Smooth muscle cell (in vitro differentiated cells): ENCODE measurements around the gene UNC45B. TPM values are rescaled to one million over a fixed set of nuclear protein-coding genes. Genes with fewer than 3 reads are reported as not detected.

Experiments used
- DNase-seq: peaks from one replicate; lab custom pipeline; 2025; ENCODE audit not compliant: unreplicated experiment; lab: John Stamatoyannopoulos, UW
- H2AFZ ChIP-seq: fragments of 200-600 bp; sonication (generic); 2 replicates; pipeline ENCODE4 v1.6.0; 2016; ENCODE audit warnings: antibody characterized with exemption, low read depth, mild to moderate bottlenecking
- H3F3A ChIP-seq: fragments of 200-600 bp; sonication (generic); 2 replicates; pipeline ENCODE4 v1.6.0; 2017; ENCODE audit warnings: antibody characterized with exemption, low read depth
- H3K27ac ChIP-seq: fragments of 200-600 bp; sonication (generic); 2 replicates; pipeline ENCODE4 v1.5.1; 2016; ENCODE audit warnings: low read depth, mild to moderate bottlenecking
- H3K27me3 ChIP-seq: fragments of 200-600 bp; sonication (generic); 2 replicates; pipeline ENCODE4 v1.6.1; 2016; ENCODE audit warnings: low read depth, mild to moderate bottlenecking
- H3K36me3 ChIP-seq: fragments of 200-600 bp; sonication (generic); 2 replicates; pipeline ENCODE4 v1.5.1; 2016; ENCODE audit warnings: low read depth
- H3K4me1 ChIP-seq: fragments of 200-600 bp; sonication (generic); 2 replicates; pipeline ENCODE4 v1.5.1; 2016; ENCODE audit warnings: low read depth
- H3K4me2 ChIP-seq: fragments of 200-600 bp; sonication (generic); 2 replicates; pipeline ENCODE4 v1.6.0; 2016; ENCODE audit warnings: mild to moderate bottlenecking
- H3K4me3 ChIP-seq: fragments of 200-600 bp; sonication (generic); 2 replicates; pipeline ENCODE4 v1.5.1; 2016; ENCODE audit warnings: mild to moderate bottlenecking
- H3K79me2 ChIP-seq: fragments of 200-600 bp; sonication (generic); 2 replicates; pipeline ENCODE4 v1.6.0; 2016; ENCODE audit warnings: low read depth, mild to moderate bottlenecking
- H3K9ac ChIP-seq: fragments of 200-600 bp; sonication (generic); 2 replicates; pipeline ENCODE4 v1.6.0; 2016; ENCODE audit warnings: low read depth
- H3K9me3 ChIP-seq: fragments of 200-600 bp; sonication (generic); replicated peaks from 2 replicates; pipeline ENCODE4 v1.5.1; 2016; ENCODE audit warnings: low read depth
- H4K20me1 ChIP-seq: fragments of 200-600 bp; sonication (generic); 2 replicates; pipeline ENCODE4 v1.6.0; 2016; ENCODE audit warnings: low read depth
- CTCF ChIP-seq: fragments of 200-600 bp; sonication (generic); IDR thresholded peaks from 2 replicates; pipeline ENCODE4 v1.5.1; 2017; ENCODE audit warnings: borderline replicate concordance, mild to moderate bottlenecking, antibody characterized with exemption; ENCODE audit not compliant: insufficient read depth, poor library complexity, severe bottlenecking
- WGBS: methylation state at CpG from one replicate; pipeline ENCODE4 v1.1.7; 2016; ENCODE audit warnings: low lambda C conversion rate; 5-methylcytosine and 5-hydroxymethylcytosine counted together
- polyA plus RNA-seq: library from polyadenylated mRNA; unstranded; fragments of >200 nt; fragmentation: Nextera tagmentation; extraction: Ambion mirVana; gene quantifications from 2 replicates; pipeline ENCODE4 v1.2.1, GENCODE V29; 2016
- total RNA-seq: library from RNA; depleted of rRNA; stranded (reverse); fragments of >200 nt; gene quantifications from 2 replicates; pipeline ENCODE4 v1.2.3, GENCODE V29; 2014

UNC45B gene
- total and polyA plus RNA-seq, 2 experiments from 2014 or later = not detected

DNA sequence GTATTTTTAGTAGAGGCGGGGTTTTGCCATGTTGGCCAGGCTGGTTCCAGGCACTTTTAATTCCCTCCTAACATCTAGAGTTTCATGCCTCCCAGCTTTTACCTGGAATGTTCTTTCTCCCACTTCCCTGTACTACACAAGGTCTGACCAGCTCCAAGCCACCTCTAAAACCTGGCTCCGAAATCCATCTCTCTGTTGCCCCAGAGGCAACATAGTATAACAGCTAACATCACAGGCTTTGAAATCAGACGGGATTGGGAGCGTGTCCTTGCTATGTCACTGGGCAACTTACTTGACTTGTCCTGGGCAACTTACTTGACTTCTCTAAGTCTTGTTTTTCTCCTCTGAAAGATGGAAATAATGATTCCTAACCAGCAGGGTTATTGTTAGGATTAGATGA, 15.1 kb downstream of the UNC45B start:
- no peaks in the 10 kb centered on the region for H3F3A ChIP-seq
- no peak overlapping the region for H3K9ac ChIP-seq
- H3K36me3 ChIP-seq = no peaks in the 10 kb centered on the region
- DNase-seq = no peak
- no peak overlapping the region for H3K27ac ChIP-seq
- no peaks in the 10 kb centered on the region for H4K20me1 ChIP-seq
- H3K9me3 ChIP-seq = no peaks in the 10 kb centered on the region
- peaks cover 4% of the 10 kb centered on the region for H3K27me3 ChIP-seq
- H3K4me3 ChIP-seq = no peak overlapping the region
- no peaks in the 10 kb centered on the region for H3K79me2 ChIP-seq
- 90% methylated on average over 4 of the region's 4 CpGs for WGBS
- no peak for TF ChIP-seq CTCF
- H2AFZ ChIP-seq = no peak overlapping the region
- H3K4me1 ChIP-seq = no peaks in the 10 kb centered on the region
- no peak overlapping the region for H3K4me2 ChIP-seq

DNA sequence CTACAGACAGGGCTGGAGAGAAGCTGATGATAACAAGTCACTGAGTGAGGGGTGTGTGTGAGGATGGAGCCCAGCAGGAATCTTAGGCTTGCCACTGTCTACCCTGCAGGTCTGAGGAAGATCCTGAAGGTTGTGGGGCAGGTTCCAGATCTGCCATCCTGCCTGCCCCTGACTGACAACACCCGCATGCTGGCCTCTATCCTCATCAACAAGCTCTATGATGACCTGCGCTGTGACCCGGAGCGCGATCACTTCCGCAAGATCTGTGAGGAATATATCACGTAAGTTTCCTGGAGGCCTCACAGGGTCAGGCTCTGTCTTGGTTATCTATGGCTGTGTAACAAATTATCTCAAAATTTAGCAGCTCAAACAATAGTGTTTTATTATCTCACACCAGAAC, 16.3 kb downstream of the UNC45B start:
- Histone ChIP-seq H3K27me3 (no peaks in the 10 kb centered on the region), H3K9ac (no peak overlapping the region), H3K4me2 (no peak overlapping the region), H3K9me3 (no peaks in the 10 kb centered on the region), H3K36me3 (no peaks in the 10 kb centered on the region), H3K4me3 (no peak overlapping the region), H4K20me1 (no peaks in the 10 kb centered on the region), H3K79me2 (no peaks in the 10 kb centered on the region), H3K27ac (no peak overlapping the region), H2AFZ (no peak overlapping the region), H3K4me1 (no peaks in the 10 kb centered on the region), H3F3A (no peaks in the 10 kb centered on the region)
- 99% methylated on average over 7 of the region's 7 CpGs for WGBS
- DNase-seq = no peak
- TF ChIP-seq CTCF = no peak

- H2AFZ ChIP-seq = no peak overlapping the region
- H3K4me1 ChIP-seq = no peaks in the 10 kb centered on the region
- no peak overlapping the region for H3K9ac ChIP-seq
- no peak overlapping the region for H3K27ac ChIP-seq
- WGBS = 83% methylated on average over 5 of the region's 5 CpGs
- no peak overlapping the region for H3K4me2 ChIP-seq
- no peaks in the 10 kb centered on the region for H3K36me3 ChIP-seq
- no peak overlapping the region for H3K4me3 ChIP-seq
- no peak for TF ChIP-seq CTCF
- H3K79me2 ChIP-seq = no peaks in the 10 kb centered on the region
- H4K20me1 ChIP-seq = no peaks in the 10 kb centered on the region
- no peaks in the 10 kb centered on the region for H3K27me3 ChIP-seq
- DNase-seq = no peak
- H3K9me3 ChIP-seq = no peaks in the 10 kb centered on the region
- no peaks in the 10 kb centered on the region for H3F3A ChIP-seq
Measured at GRCh38 chr17:35164716-35165115, 17.1 kb downstream of the UNC45B start.

DNA sequence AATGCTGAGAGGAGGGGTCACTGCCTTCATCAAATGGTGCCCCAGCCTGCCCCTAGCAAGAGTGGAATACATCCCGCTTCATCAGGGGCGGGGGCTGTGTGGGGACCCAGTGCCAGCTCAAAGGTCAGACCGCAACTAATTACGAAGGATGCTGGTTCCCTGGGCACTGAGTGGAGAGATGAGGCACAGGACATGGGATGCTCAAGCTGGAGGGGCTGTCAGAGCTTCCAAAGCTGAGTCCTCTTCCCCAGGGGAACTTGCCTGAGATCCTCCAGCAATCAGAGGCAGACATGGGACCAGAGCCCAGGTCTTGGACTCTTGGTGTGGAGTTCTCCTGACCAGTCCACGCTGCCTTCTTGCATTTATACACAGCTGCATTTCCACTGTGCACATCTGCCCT, 18.9 kb downstream of the UNC45B start:
- no peaks in the 10 kb centered on the region for H3K36me3 ChIP-seq
- H3K27me3 ChIP-seq = no peaks in the 10 kb centered on the region
- no peak overlapping the region for H3K4me3 ChIP-seq
- H3K4me1 ChIP-seq = no peaks in the 10 kb centered on the region
- H3K79me2 ChIP-seq = no peaks in the 10 kb centered on the region
- no peaks in the 10 kb centered on the region for H4K20me1 ChIP-seq
- 90% methylated on average over 5 of the region's 5 CpGs for WGBS
- H3K27ac ChIP-seq = no peak overlapping the region
- H2AFZ ChIP-seq = no peak overlapping the region
- no peaks in the 10 kb centered on the region for H3F3A ChIP-seq
- TF ChIP-seq CTCF = no peak
- DNase-seq = no peak
- no peak overlapping the region for H3K9ac ChIP-seq
- H3K9me3 ChIP-seq = no peaks in the 10 kb centered on the region
- H3K4me2 ChIP-seq = no peak overlapping the region
